ENCODE measurements around the gene AUH. TPM values are rescaled to one million over a fixed set of nuclear protein-coding genes. Genes with fewer than 3 reads are reported as not detected.

Gene AUH
- total RNA-seq, 1 experiment from 2014 or later = 21.7 TPM

- DNase-seq = no peak
- H3K23ac ChIP-seq (ENCODE audit: insufficient read length, low read depth, low read length) = no peak overlapping the region
- no peaks in the 10 kb centered on the region for H4K20me1 ChIP-seq (ENCODE audit: control insufficient read depth, insufficient read depth, insufficient read length)
- H3K27me3 ChIP-seq (ENCODE audit: insufficient read depth, low read length) = no peaks in the 10 kb centered on the region
- Mint-ChIP-seq H3K36me3 (ENCODE audit: insufficient read depth in 1 of 3, low read depth in 3 of 3) (peaks cover 0 to 6% (median 0%) of the 10 kb centered on the region in 3 experiments; a peak in 1 of 7 replicates), H3K27ac (no peak overlapping the region), H3K4me3 (no peak overlapping the region), H3K27me3 (ENCODE audit: low read depth) (no peaks in the 10 kb centered on the region), H3K4me1 (0 out of 4 replicates have a peak, but pooled peaks cover 0 to 3% of the 10 kb centered on the region in 2 experiments), H3K9me3 (peaks cover 0 to 1% of the 10 kb centered on the region in 2 experiments; a peak in 1 of 5 replicates)
- no peak overlapping the region for H2BK20ac ChIP-seq (ENCODE audit: low read depth, low read length, poor library complexity, severe bottlenecking)
- no peak overlapping the region for H2BK120ac ChIP-seq (ENCODE audit: low read depth, low read length, poor library complexity, severe bottlenecking)
- H3K79me2 ChIP-seq (ENCODE audit: insufficient read depth, low read length) = no peaks in the 10 kb centered on the region
- H3K23me2 ChIP-seq (ENCODE audit: insufficient read length, low read depth, low read length, poor library complexity, severe bottlenecking) = no peaks in the 10 kb centered on the region
- no peak overlapping the region for H2BK15ac ChIP-seq (ENCODE audit: low read depth, low read length)
- H4K5ac ChIP-seq (ENCODE audit: insufficient read length, low read depth, low read length) = no peak overlapping the region
- TF ChIP-seq, protein P1, sequence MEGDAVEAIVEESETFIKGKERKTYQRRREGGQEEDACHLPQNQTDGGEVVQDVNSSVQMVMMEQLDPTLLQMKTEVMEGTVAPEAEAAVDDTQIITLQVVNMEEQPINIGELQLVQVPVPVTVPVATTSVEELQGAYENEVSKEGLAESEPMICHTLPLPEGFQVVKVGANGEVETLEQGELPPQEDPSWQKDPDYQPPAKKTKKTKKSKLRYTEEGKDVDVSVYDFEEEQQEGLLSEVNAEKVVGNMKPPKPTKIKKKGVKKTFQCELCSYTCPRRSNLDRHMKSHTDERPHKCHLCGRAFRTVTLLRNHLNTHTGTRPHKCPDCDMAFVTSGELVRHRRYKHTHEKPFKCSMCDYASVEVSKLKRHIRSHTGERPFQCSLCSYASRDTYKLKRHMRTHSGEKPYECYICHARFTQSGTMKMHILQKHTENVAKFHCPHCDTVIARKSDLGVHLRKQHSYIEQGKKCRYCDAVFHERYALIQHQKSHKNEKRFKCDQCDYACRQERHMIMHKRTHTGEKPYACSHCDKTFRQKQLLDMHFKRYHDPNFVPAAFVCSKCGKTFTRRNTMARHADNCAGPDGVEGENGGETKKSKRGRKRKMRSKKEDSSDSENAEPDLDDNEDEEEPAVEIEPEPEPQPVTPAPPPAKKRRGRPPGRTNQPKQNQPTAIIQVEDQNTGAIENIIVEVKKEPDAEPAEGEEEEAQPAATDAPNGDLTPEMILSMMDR (conservative IDR thresholded peaks at IDR 0.05) = no peak
- no peaks in the 10 kb centered on the region for H3K4me1 ChIP-seq (ENCODE audit: insufficient read depth, low read length)
- no peak overlapping the region for H3K56ac ChIP-seq (ENCODE audit: insufficient read length, low read depth, low read length)
- no peak overlapping the region for H2BK12ac ChIP-seq (ENCODE audit: insufficient read length, low read depth, low read length)
- H3K18ac ChIP-seq (ENCODE audit: insufficient read length, low read depth, low read length) = no peak overlapping the region
- H3K9ac ChIP-seq (ENCODE audit: extremely low read depth, insufficient read length, low read length) = no peak overlapping the region
- no peak overlapping the region for H3K4ac ChIP-seq (ENCODE audit: low read depth, low read length)
- H2AK5ac ChIP-seq (ENCODE audit: insufficient read length, low read length) = no peak overlapping the region
- H3T11ph ChIP-seq (ENCODE audit: low read length) = no peak overlapping the region
- no peak overlapping the region for H2BK5ac ChIP-seq (ENCODE audit: insufficient read length, low read length)
- H3K14ac ChIP-seq (ENCODE audit: insufficient read depth, low read length) = no peak overlapping the region
- no peak overlapping the region for H2AFZ ChIP-seq (ENCODE audit: low read length)
- no peaks in the 10 kb centered on the region for H3K9me3 ChIP-seq (ENCODE audit: control insufficient read depth, low read depth, low read length)
- no peak overlapping the region for H3K4me2 ChIP-seq (ENCODE audit: insufficient read depth, insufficient read length, low read length)
- no peak overlapping the region for H4K91ac ChIP-seq (ENCODE audit: insufficient read length, low read depth, low read length)
- no peak overlapping the region for H4K8ac ChIP-seq (replicated peaks; ENCODE audit: insufficient read length, low read depth, low read length)
- no peaks in the 10 kb centered on the region for H3K79me1 ChIP-seq (ENCODE audit: insufficient read depth, low read depth, low read length, poor library complexity, severe bottlenecking)
- WGBS (ENCODE audit: extremely low coverage, insufficient read length, low lambda C conversion rate) = no CpG with 5 or more reads among the region's 1 CpG
- no peak overlapping the region for H3K27ac ChIP-seq (ENCODE audit: insufficient read length, low read depth, low read length)
Measured at GRCh38 chr9:91259162-91259561, 102.6 kb downstream of the AUH start.
